ENCODE data around the gene MLEC. TPM values are rescaled to one million over a fixed set of nuclear protein-coding genes. Genes with fewer than 3 reads are reported as not detected.

MLEC gene
- polyA plus RNA-seq (2013, experiment 1 of 2; ENCODE audit: insufficient read length), result 116 TPM
- 116 TPM for polyA plus RNA-seq (2013, experiment 2 of 2; ENCODE audit: insufficient read length)

- peak; percentile 98 for DNase-seq
These were observed at the start of gene MLEC for GRCh38 chr12:120686690-120687577. Gene MLEC (plus strand): TSS chr12:120687149. CDS start chr12:120687297, 148 bp downstream.

- DNase-seq, result no peak
These were observed 46.9 kb upstream of the MLEC start, which contains the start of gene CABP1 for GRCh38 chr12:120639771-120640721. Gene CABP1 (plus strand): TSS chr12:120640626. CDS start chr12:120640686, 60 bp downstream.

- peak; percentile 19 for DNase-seq
These were observed 45.8 kb upstream of the MLEC start for GRCh38 chr12:120640861-120641833.

- no peak for DNase-seq
These were observed 44.8 kb upstream of the MLEC start for GRCh38 chr12:120642121-120642520.

GRCh38 chr12:120642826-120643225 is 44.1 kb upstream of the MLEC start:
- DNase-seq, result no peak

- no peak for DNase-seq
These were observed 43.4 kb upstream of the MLEC start for GRCh38 chr12:120643574-120643973.

- DNase-seq, result no peak
These were observed 40.9 kb upstream of the MLEC start for GRCh38 chr12:120646044-120646443.

- DNase-seq, result no peak
These were observed 39.6 kb upstream of the MLEC start for GRCh38 chr12:120647375-120647755.

- DNase-seq, result peak; percentile 8
These were observed 37.3 kb upstream of the MLEC start for GRCh38 chr12:120649442-120650232.

GRCh38 chr12:120650233-120650690 is 36.7 kb upstream of the MLEC start:
- no peak for DNase-seq

- no peak for DNase-seq
These were observed 35.1 kb upstream of the MLEC start for GRCh38 chr12:120651821-120652220.

GRCh38 chr12:120652656-120653435 is 34.1 kb upstream of the MLEC start:
- DNase-seq, result no peak

GRCh38 chr12:120653611-120654010 is 33.3 kb upstream of the MLEC start:
- no peak for DNase-seq

- no peak for DNase-seq
These were observed 32.3 kb upstream of the MLEC start for GRCh38 chr12:120654656-120655055.

GRCh38 chr12:120656008-120656407 is 30.9 kb upstream of the MLEC start:
- no peak for DNase-seq

GRCh38 chr12:120658286-120659150 is 28.4 kb upstream of the MLEC start:
- no peak for DNase-seq

- no peak for DNase-seq
These were observed 27.8 kb upstream of the MLEC start for GRCh38 chr12:120659151-120659525.

- no peak for DNase-seq
These were observed 25.5 kb upstream of the MLEC start for GRCh38 chr12:120661432-120661831.

GRCh38 chr12:120662879-120663278 is 24.1 kb upstream of the MLEC start:
- no peak for DNase-seq

Data from fibroblast of skin of abdomen (primary cell).